Coronary artery (tissue), 2 donors: Measurements from ENCODE around the gene PCSK4.

Experiments
- DNase-seq: peaks from one replicate; pipeline ENCODE4 v3.0.0-alpha.2; 2017; ENCODE audit warnings: low spot score
- H3K27ac ChIP-seq, 2 donors: fragments of 200-600 bp; sonication (generic); one replicate each; pipeline ENCODE4 v1.5.1; 2016 to 2019
- H3K4me3 ChIP-seq: fragments of 200-600 bp; sonication (generic); 2 replicates; pipeline ENCODE4 v1.5.1; 2016; ENCODE audit warnings: mild to moderate bottlenecking, moderate library complexity
- TF ChIP-seq, protein P1 (sequence below): fragments of 200-600 bp; sonication (generic); IDR thresholded peaks from one replicate; pipeline ENCODE4 v1.5.1; 2019; ENCODE audit warnings: antibody characterized with exemption

The PCSK4 gene

DNA sequence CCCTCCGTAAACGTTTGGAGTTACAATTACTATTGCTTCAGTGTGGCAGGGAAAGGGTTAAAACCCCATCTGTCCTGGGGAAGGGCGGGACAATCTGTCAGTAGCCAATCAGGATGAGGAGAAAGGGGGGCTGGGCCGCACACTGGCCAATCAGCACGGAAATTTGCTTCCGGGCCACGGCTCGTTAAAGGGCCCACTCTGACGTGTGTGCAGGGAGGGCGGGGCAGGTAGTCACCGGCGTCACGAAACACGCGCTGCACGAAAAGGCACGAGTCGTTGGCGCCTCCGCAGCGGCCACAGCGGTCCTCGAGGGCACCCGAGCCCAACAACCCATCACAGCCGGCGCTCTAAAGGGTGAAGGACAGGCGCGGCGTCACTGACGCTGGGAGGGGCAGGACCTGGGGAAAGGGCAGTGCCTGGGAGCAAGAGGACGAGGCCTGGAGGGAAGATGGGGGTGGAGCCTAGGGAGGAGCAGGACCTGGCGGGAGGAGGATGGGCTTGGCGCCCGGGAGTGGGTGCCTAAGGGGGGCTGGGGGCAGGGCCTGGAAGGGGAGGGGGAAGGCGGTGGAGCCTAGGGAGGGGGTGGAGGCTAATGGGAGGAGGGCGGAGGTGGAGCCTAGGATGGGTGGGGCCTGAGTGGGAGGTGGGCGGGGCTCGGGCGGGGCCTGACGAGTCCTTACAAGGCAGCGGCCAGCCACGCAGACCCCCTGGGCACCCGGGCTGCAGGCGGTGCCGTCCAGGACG is 17.8 kb upstream of the PCSK4 start:
- H3K27ac ChIP-seq: peak overlapping the region; percentile 58 to 94
- H3K4me3 ChIP-seq: peak overlapping the region; percentile 72
- TF ChIP-seq, protein P1, sequence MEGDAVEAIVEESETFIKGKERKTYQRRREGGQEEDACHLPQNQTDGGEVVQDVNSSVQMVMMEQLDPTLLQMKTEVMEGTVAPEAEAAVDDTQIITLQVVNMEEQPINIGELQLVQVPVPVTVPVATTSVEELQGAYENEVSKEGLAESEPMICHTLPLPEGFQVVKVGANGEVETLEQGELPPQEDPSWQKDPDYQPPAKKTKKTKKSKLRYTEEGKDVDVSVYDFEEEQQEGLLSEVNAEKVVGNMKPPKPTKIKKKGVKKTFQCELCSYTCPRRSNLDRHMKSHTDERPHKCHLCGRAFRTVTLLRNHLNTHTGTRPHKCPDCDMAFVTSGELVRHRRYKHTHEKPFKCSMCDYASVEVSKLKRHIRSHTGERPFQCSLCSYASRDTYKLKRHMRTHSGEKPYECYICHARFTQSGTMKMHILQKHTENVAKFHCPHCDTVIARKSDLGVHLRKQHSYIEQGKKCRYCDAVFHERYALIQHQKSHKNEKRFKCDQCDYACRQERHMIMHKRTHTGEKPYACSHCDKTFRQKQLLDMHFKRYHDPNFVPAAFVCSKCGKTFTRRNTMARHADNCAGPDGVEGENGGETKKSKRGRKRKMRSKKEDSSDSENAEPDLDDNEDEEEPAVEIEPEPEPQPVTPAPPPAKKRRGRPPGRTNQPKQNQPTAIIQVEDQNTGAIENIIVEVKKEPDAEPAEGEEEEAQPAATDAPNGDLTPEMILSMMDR: no peak
- peak; percentile 93 for DNase-seq

DNA sequence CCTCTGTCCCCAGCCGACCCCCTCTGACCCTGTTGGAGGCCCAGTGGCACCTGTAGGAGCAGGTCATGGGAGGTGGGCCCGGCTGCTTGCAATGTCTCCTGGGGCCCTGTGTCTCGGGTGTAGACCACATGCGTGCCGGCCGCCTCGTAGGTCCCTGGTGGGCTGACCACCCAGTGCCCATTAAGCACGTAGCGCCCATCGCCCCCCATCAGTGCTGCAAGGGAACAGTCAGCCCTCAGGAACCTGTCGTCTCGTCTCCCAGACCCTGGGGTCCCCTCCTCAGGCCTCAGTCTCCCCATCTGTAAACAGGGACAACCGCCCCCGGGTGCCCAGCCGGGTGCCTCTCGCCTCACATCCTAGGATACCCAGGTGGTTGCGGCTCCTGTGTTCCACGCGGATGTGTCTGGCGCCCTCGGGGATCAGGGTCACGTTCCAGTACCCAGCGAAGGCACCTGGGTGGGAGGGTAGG is 17.1 kb upstream of the PCSK4 start:
- peak overlapping the region; percentile 72 for H3K4me3 ChIP-seq
- TF ChIP-seq, protein P1: no peak
- no peak for DNase-seq
- H3K27ac ChIP-seq: peak overlapping the region in 1 of 2 donors; percentile 94

DNA sequence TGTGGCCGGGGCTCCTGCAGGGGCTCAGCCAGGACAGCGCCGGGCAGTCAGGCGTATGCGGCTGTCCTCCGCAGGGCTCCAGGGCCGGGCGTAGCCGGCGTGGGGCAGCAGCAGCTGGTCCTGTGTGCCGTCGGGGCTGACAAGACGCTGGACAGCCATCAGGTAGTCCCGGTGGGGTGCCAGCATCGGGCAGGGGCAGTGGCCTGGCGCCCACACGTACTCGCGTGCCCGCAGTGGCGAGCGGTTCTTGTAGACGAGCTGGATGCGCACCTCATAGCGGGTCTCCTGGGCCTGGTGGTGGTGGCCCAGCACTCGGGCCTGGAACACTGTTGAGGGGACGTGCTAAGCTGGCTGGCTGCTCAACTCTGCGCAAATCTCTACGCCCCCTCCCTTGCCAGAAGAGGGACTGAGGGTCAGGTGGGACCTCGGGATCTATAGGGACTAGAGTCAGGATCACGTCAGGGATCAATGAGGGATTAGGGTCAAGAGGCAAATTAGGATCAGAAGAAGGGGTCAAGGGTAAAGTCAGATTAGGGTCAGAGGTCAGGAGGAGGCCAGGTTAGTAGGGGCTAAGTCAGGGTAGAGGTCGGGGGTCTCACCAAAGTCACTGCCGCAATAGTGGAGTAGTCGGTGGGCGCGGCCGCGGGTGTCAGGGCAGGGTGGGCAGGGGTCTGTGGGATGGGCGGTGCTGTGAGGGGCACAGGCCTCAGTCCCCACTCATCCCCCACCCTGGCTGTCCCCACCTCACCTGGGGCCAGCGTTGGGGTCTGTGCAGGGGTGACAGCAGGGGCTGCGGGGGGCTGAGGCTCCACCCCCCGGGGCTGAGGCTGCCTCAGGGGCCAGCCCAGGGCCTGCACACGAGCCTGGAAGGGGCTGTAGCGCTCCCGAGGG is 16.1 kb upstream of the PCSK4 start:
- DNase-seq: no peak
- TF ChIP-seq, protein P1: no peak
- Histone ChIP-seq H3K27ac (no peak overlapping the region), H3K4me3 (no peak overlapping the region)

DNA sequence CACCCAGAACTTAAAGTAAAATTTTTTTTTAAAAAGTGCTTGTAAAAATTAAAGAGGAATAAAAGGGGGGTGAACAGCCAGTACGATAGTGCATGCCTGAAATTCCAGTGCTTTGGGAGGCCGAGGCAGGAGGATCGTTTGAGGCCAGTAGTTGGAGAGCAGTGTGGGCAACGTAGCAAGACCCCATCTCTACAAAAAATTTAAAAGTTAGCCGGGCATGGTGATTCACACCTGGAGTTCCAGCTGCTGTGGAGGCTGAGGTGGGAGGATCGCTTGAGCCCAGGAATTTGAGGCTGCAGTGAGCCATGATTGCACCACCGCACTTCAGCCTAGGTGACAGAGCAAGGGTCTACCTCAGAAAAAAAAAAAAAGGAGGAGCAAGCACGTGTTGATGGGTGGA is 14.9 kb upstream of the PCSK4 start:
- H3K4me3 ChIP-seq: no peak overlapping the region
- TF ChIP-seq, protein P1: no peak
- no peak overlapping the region for H3K27ac ChIP-seq
- DNase-seq: no peak

DNA sequence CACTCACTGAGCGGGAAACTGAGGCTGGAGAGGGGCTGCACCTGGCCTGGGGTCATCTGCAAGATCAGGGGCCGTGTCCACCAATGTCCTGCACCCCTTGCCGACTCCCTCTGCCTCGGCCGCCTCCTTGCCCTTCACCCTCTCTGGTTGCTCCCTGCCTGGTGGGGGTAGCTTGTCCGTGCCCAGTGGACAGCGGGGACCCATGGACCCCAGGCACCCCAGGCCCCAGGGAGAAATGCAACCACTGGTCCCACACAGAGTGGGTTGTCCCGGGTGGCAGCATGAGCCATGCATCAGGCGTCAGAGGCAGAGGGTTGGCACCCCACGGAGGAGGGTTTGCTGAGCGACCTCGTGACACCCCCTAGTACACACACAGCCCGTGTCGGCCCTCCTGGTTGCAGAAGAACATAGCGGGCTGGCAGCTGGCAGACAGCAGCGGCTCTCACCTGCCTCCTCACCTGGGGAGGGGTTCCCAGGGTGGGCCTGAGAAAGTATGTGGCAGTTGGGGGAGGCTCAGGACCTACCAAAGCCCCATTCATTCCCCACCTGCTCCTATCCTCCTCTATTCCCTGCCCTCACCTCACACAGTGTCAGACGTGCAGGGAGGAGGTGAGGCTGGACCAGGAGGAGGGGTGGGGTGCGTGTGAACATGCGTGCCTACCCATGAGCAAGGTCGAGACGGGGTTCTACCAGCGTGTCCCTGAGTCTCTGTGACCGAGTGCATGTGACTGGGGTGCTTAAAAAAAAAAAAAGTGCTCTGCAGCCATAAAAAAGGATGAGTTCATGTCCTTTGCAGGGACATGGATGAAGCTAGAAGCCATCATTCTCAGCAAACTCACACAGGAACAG is 14.0 kb upstream of the PCSK4 start:
- Histone ChIP-seq H3K27ac (no peak overlapping the region), H3K4me3 (no peak overlapping the region)
- DNase-seq: no peak
- TF ChIP-seq, protein P1: no peak

DNA sequence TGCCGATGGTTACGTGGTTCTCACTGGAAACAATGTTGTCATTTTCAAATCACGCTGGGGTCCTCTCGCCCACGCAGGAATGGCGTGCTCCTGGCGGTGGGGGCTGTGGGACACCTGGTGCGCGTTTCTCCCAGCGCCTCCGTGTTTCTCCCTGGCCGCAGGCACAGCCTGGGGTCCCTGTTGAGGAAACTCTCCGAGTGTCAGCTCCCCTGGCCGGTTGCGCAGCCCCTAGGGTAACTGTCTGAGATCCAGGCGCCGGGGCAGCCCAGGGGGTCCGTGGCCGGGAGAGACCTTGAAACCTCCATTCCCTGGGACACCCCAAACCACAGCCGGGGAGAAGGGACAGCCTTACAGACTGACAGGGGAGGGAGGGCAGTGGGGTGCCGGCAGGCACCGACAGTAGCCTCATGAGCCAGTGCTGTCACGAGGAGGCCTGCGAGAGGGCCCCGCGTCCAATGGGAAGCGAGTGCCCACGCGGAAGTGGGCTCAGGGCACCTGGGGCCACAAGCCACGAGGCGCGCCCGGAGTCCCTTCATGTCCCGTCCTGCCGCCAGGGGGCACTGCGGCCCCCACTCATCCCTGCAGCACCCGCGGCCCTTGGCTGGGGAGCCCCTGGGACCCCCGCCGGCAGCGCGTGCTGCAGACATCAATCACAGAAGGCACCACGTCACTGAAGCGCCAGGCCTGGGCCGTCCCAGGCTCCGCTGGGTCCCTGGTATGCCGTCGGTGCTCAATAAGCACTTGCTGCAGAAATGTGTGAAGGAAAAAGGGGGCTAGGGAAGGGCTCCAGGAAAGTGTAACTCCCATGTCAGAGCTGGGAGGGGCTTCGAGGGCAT is 13.2 kb upstream of the PCSK4 start:
- TF ChIP-seq, protein P1: peak; percentile 61
- DNase-seq: no peak
- Histone ChIP-seq H3K27ac (no peak overlapping the region), H3K4me3 (peak overlapping the region; percentile 42)
